ENCODE measurements around the gene SEMA4F. TPM values are rescaled to one million over a fixed set of nuclear protein-coding genes. Genes with fewer than 3 reads are reported as not detected.

Gene SEMA4F
- total and polyA plus RNA-seq, 7 donors: 0.59 to 5.7 (median 2.0) TPM

DNA sequence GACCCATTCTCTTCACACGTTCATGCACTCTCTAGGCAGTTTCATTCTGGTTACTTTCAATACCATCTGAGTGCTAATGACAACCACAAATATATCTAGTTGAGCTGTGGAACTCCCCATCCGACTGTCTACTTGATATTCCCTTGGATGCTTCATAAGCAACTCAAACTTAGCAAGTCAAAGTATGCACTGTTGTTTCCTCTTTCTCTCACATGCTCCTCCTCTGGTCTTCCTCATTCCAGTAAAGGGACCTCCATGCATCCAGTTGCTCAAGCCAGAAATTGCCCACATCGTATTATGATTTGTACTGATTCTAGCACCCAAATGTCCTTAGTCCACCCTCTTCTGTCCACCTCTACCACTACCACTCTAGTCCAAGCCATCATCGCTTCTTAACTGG is 22.3 kb downstream of the SEMA4F start:
- Histone ChIP-seq H3K36me3 (ENCODE audit: insufficient read depth in 1 of 2, low read depth in 1 of 2) (peaks cover 0 to 37% of the 10 kb centered on the region in 2 donors), H3K9me3 (no peaks in the 10 kb centered on the region), H3K27me3 (ENCODE audit: insufficient read depth in 3 of 3, low read length in 2 of 3) (no peaks in the 10 kb centered on the region), H3K27ac (no peak overlapping the region), H3K4me1 (no peaks in the 10 kb centered on the region), H3K4me3 (no peak overlapping the region)
- intact Hi-C loops (cut with DNase I): no loop called here
- WGBS, 3 donors: 91 to 96% (median 94%) methylated on average over 4 of the region's 4 CpGs
- TF ChIP-seq, protein P1, sequence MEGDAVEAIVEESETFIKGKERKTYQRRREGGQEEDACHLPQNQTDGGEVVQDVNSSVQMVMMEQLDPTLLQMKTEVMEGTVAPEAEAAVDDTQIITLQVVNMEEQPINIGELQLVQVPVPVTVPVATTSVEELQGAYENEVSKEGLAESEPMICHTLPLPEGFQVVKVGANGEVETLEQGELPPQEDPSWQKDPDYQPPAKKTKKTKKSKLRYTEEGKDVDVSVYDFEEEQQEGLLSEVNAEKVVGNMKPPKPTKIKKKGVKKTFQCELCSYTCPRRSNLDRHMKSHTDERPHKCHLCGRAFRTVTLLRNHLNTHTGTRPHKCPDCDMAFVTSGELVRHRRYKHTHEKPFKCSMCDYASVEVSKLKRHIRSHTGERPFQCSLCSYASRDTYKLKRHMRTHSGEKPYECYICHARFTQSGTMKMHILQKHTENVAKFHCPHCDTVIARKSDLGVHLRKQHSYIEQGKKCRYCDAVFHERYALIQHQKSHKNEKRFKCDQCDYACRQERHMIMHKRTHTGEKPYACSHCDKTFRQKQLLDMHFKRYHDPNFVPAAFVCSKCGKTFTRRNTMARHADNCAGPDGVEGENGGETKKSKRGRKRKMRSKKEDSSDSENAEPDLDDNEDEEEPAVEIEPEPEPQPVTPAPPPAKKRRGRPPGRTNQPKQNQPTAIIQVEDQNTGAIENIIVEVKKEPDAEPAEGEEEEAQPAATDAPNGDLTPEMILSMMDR (IDR thresholded peaks at IDR 0.05): no peak
- DNase-seq (no peak), ATAC-seq (no peak)

DNA sequence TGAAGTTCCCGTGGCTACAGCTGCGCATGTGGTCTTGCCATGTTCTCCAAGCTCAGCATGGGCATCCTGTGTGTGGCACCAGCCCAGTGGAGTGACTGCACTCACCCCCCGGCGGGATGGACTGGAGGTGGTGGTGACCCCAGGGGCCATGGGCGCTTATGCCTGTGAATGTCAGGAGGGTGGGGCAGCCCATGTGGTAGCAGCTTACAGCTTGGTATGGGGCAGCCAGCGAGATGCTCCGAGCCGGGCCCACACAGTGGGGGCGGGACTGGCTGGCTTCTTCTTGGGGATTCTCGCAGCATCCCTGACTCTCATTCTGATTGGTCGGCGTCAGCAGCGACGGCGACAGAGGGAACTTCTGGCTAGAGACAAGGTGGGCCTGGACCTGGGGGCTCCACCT is 25.6 kb downstream of the SEMA4F start:
- Histone ChIP-seq H3K27ac (no peak overlapping the region), H3K36me3 (ENCODE audit: insufficient read depth in 1 of 2, low read depth in 1 of 2) (peaks cover 0 to 37% of the 10 kb centered on the region in 2 donors), H3K27me3 (ENCODE audit: insufficient read depth in 3 of 3, low read length in 2 of 3) (no peaks in the 10 kb centered on the region), H3K4me1 (no peaks in the 10 kb centered on the region), H3K9me3 (no peaks in the 10 kb centered on the region), H3K4me3 (no peak overlapping the region)
- intact Hi-C loops (cut with DNase I): no loop called here
- TF ChIP-seq, protein P1 (IDR thresholded peaks at IDR 0.05): no peak
- 95 to 97% (median 96%) methylated on average over 11 to 15 of the region's 15 CpGs for WGBS, 3 donors
- ATAC-seq: no peak
- no peak for DNase-seq

DNA sequence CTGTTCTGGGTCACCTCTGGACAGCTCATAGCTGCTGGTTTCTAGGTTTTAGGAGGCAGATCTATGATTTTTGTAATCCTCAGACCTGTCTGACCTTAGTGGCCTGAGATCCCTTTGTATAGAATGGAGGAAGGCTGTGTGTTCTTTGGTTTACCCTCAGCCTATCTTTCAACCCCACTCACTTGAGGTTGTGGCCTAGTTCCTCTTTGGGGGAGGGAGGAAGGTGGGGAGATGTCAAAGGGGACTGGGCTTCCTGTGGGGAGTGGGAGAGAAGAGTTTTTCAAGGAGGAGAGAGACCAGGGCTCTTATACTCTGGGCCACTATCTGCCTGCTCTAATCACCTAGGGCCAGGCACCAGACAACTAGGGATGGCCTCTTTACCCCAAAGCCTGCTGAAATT is 28.5 kb downstream of the SEMA4F start:
- H3K36me3 ChIP-seq (ENCODE audit: insufficient read depth in 1 of 2, low read depth in 1 of 2): peaks cover 0 to 14% of the 10 kb centered on the region in 2 donors
- no peak overlapping the region for H3K4me3 ChIP-seq
- DNase-seq (no peak), ATAC-seq (no peak)
- H3K4me1 ChIP-seq: no peaks in the 10 kb centered on the region
- no peaks in the 10 kb centered on the region for H3K27me3 ChIP-seq (ENCODE audit: insufficient read depth in 3 of 3, low read length in 2 of 3)
- TF ChIP-seq, protein P1 (IDR thresholded peaks at IDR 0.05): no peak
- H3K9me3 ChIP-seq: no peaks in the 10 kb centered on the region
- intact Hi-C loops (cut with DNase I): no loop called here
- no peak overlapping the region for H3K27ac ChIP-seq

DNA sequence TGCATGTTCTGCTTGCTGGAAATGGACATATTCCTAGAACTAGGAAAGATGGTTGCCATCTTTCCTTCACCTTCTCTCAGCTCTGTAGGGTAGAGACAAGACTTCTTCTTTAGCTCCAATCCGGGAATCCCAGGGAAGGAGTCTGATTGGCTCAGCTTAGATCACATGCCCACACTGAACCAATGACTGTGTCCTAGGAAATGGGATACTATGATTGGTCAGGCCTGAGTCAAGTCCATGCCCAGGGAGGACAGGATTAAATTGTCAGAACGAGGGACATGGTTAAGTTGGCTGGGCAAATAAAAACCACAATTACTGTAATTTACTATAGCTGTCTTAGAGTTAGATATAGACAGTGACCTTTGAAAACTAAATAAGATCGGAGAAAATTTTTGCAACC is 31.4 kb downstream of the SEMA4F start:
- 76 to 87% (median 83%) methylated on average over 3 of the region's 3 CpGs for WGBS, 3 donors

More for the DNA sequence above, 31.4 kb downstream of the SEMA4F start:
- Histone ChIP-seq H3K36me3 (ENCODE audit: insufficient read depth in 1 of 2, low read depth in 1 of 2) (peaks cover 0 to 3% of the 10 kb centered on the region in 2 donors), H3K4me3 (no peak overlapping the region), H3K9me3 (no peaks in the 10 kb centered on the region), H3K27ac (no peak overlapping the region), H3K4me1 (no peaks in the 10 kb centered on the region), H3K27me3 (ENCODE audit: insufficient read depth in 3 of 3, low read length in 2 of 3) (no peaks in the 10 kb centered on the region)
- intact Hi-C loops (cut with DNase I): loop anchor here in 1 of 2 donors (5.0 kb wide), 1 partner anchor 717 kb away; no protein-coding TSS in a partner anchor
- no peak for ATAC-seq
- DNase-seq: no peak
- TF ChIP-seq, protein P1 (IDR thresholded peaks at IDR 0.05): no peak
